AML-193 (cell line): ENCODE measurements around the gene OXCT2.

Source experiments
- DNase-seq, 2 experiments: peaks; one replicate each; lab custom pipeline; 2025; lab: John Stamatoyannopoulos, UW

Gene OXCT2

GRCh38 chr1:39762550-39763540 lies 8.3 kb downstream of the OXCT2 start:
- no peak for DNase-seq

GRCh38 chr1:39761557-39762260 lies 9.4 kb downstream of the OXCT2 start:
- no peak for DNase-seq

- DNase-seq: no peak
Observed at GRCh38 chr1:39761016-39761415, 10.1 kb downstream of the OXCT2 start.

- no peak for DNase-seq
Observed at GRCh38 chr1:39760074-39761008, 10.8 kb downstream of the OXCT2 start.

- no peak for DNase-seq
Observed at GRCh38 chr1:39759436-39759726, 11.8 kb downstream of the OXCT2 start.

- DNase-seq: no peak
Observed at GRCh38 chr1:39758556-39759435, 12.4 kb downstream of the OXCT2 start.

GRCh38 chr1:39757501-39757900 lies 13.6 kb downstream of the OXCT2 start:
- DNase-seq: no peak

- DNase-seq: no peak
Observed at GRCh38 chr1:39755965-39756659, 15.0 kb downstream of the OXCT2 start.

GRCh38 chr1:39754906-39755504 lies 16.1 kb downstream of the OXCT2 start:
- DNase-seq: no peak

GRCh38 chr1:39754026-39754570 lies 17.1 kb downstream of the OXCT2 start:
- DNase-seq: no peak

GRCh38 chr1:39753132-39754025 lies 17.8 kb downstream of the OXCT2 start:
- DNase-seq: no peak

GRCh38 chr1:39752703-39753102 lies 18.4 kb downstream of the OXCT2 start:
- no peak for DNase-seq

- no peak for DNase-seq
Observed at GRCh38 chr1:39751595-39751994, 19.6 kb downstream of the OXCT2 start.

- no peak for DNase-seq
Observed at GRCh38 chr1:39745016-39745670, 26.0 kb downstream of the OXCT2 start.

- DNase-seq: peak; percentile 83 to 90
Observed at GRCh38 chr1:39738622-39739366, 32.4 kb downstream of the OXCT2 start, which contains the start of gene PPIE. Gene PPIE, plus strand, starts transcription at chr1:39738882. Its CDS starts 19 bp downstream, at chr1:39738901.

- DNase-seq: no peak
Observed at GRCh38 chr1:39737546-39738169, 33.5 kb downstream of the OXCT2 start.

GRCh38 chr1:39735731-39736130 lies 35.4 kb downstream of the OXCT2 start:
- DNase-seq: no peak
